H9 (cell line): Measurements from ENCODE around the gene LRFN2. TPM values are rescaled to one million over a fixed set of nuclear protein-coding genes. Genes with fewer than 3 reads are reported as not detected.

ENCODE experiments used
- DNase-seq: peaks from one replicate; pipeline ENCODE4 v3.0.0-alpha.2; 2017
- H2AFZ ChIP-seq: one replicate; pipeline ENCODE4 v1.6.1; 2013; ENCODE audit warnings: mild to moderate bottlenecking, low read length, control low read depth, moderate library complexity
- H2AK5ac ChIP-seq: 2 replicates; pipeline ENCODE4 v1.6.1; 2013; ENCODE audit warnings: low read length, control low read depth, mixed read lengths; ENCODE audit not compliant: insufficient read length
- H2BK120ac ChIP-seq: one replicate; pipeline ENCODE4 v1.6.1; 2013; ENCODE audit warnings: low read depth, mild to moderate bottlenecking, low read length, control low read depth, inconsistent platforms; ENCODE audit not compliant: poor library complexity, severe bottlenecking
- H2BK12ac ChIP-seq: 2 replicates; pipeline ENCODE4 v1.6.1; 2013; ENCODE audit warnings: low read length, control low read depth, mixed read lengths, low read depth; ENCODE audit not compliant: insufficient read length
- H2BK15ac ChIP-seq: 2 replicates; pipeline ENCODE4 v1.6.1; 2013; ENCODE audit warnings: low read depth, low read length, control low read depth
- H2BK20ac ChIP-seq: one replicate; pipeline ENCODE4 v1.6.1; 2013; ENCODE audit warnings: low read depth, mild to moderate bottlenecking, low read length, control low read depth, inconsistent platforms; ENCODE audit not compliant: poor library complexity, severe bottlenecking
- H2BK5ac ChIP-seq: 2 replicates; pipeline ENCODE4 v1.6.1; 2013; ENCODE audit warnings: low read length, control low read depth, mixed read lengths; ENCODE audit not compliant: insufficient read length
- H3K14ac ChIP-seq: 2 replicates; pipeline ENCODE4 v1.6.1; 2013; ENCODE audit warnings: low read length, control low read depth; ENCODE audit not compliant: insufficient read depth
- H3K18ac ChIP-seq: 2 replicates; pipeline ENCODE4 v1.6.1; 2013; ENCODE audit warnings: low read depth, mild to moderate bottlenecking, mixed read lengths, low read length, control low read depth; ENCODE audit not compliant: insufficient read length
- H3K23ac ChIP-seq: 2 replicates; pipeline ENCODE4 v1.6.1; 2013; ENCODE audit warnings: low read length, control low read depth, mixed read lengths, low read depth; ENCODE audit not compliant: insufficient read length
- H3K23me2 ChIP-seq: 2 replicates; pipeline ENCODE4 v1.6.1; 2013; ENCODE audit warnings: low read depth, mild to moderate bottlenecking, mixed read lengths, low read length, control low read depth; ENCODE audit not compliant: insufficient read length, poor library complexity, severe bottlenecking
- H3K27ac ChIP-seq: 2 replicates; pipeline ENCODE4 v1.5.1; 2013; ENCODE audit warnings: low read length, control low read depth, mixed read lengths, low read depth; ENCODE audit not compliant: insufficient read length
- H3K27me3 ChIP-seq: 2 replicates; pipeline ENCODE4 v1.6.1; 2013; ENCODE audit warnings: low read length, control low read depth, inconsistent platforms; ENCODE audit not compliant: insufficient read depth
- H3K4ac ChIP-seq: 2 replicates; pipeline ENCODE4 v1.6.1; 2013; ENCODE audit warnings: low read depth, mild to moderate bottlenecking, control low read depth, inconsistent platforms, low read length, moderate library complexity
- H3K4me1 ChIP-seq: 2 replicates; pipeline ENCODE4 v1.6.1; 2013; ENCODE audit warnings: low read length, control low read depth, inconsistent platforms; ENCODE audit not compliant: insufficient read depth
- H3K4me2 ChIP-seq: 2 replicates; pipeline ENCODE4 v1.6.1; 2013; ENCODE audit warnings: low read length, control low read depth, mixed read lengths; ENCODE audit not compliant: insufficient read length, insufficient read depth
- H3K56ac ChIP-seq: 2 replicates; pipeline ENCODE4 v1.6.1; 2013; ENCODE audit warnings: low read depth, mild to moderate bottlenecking, mixed read lengths, low read length, control low read depth; ENCODE audit not compliant: insufficient read length
- H3K79me1 ChIP-seq: 2 replicates; pipeline ENCODE4 v1.6.1; 2013; ENCODE audit warnings: low read depth, mild to moderate bottlenecking, moderate library complexity, low read length, control low read depth, inconsistent platforms; ENCODE audit not compliant: insufficient read depth, poor library complexity, severe bottlenecking
- H3K79me2 ChIP-seq: 2 replicates; pipeline ENCODE4 v1.6.1; 2013; ENCODE audit warnings: low read length, control low read depth, inconsistent platforms; ENCODE audit not compliant: insufficient read depth
- H3K9ac ChIP-seq: 2 replicates; pipeline ENCODE4 v1.6.1; 2013; ENCODE audit warnings: low read length, control low read depth, mixed read lengths; ENCODE audit not compliant: insufficient read length; ENCODE audit errors: extremely low read depth
- H3K9me3 ChIP-seq: one replicate; pipeline ENCODE4 v1.6.1; 2013; ENCODE audit warnings: low read depth, low read length, inconsistent platforms; ENCODE audit not compliant: control insufficient read depth
- H3T11ph ChIP-seq: one replicate; pipeline ENCODE4 v1.6.1; 2013; ENCODE audit warnings: mild to moderate bottlenecking, low read length, control low read depth, inconsistent platforms
- H4K20me1 ChIP-seq: one replicate; pipeline ENCODE4 v1.6.1; 2013; ENCODE audit not compliant: control insufficient read depth, insufficient read length, insufficient read depth
- H4K5ac ChIP-seq: 2 replicates; pipeline ENCODE4 v1.6.1; 2013; ENCODE audit warnings: low read depth, mild to moderate bottlenecking, mixed read lengths, low read length, control low read depth; ENCODE audit not compliant: insufficient read length
- H4K8ac ChIP-seq: replicated peaks from 2 replicates; pipeline ENCODE4 v1.6.1; 2013; ENCODE audit warnings: low read length, control low read depth, mixed read lengths, low read depth; ENCODE audit not compliant: insufficient read length
- H4K91ac ChIP-seq: 2 replicates; pipeline ENCODE4 v1.6.1; 2013; ENCODE audit warnings: low read depth, mild to moderate bottlenecking, moderate library complexity, mixed read lengths, low read length, control low read depth; ENCODE audit not compliant: insufficient read length
- H3K27ac Mint-ChIP-seq, 3 experiments: 2 replicates in 2 of 3; 3 replicates in 1 of 3; pipeline ENCODE4 v1.8.0; 2020 to 2021; ENCODE audit warnings: mixed read lengths in 3 of 3, mild to moderate bottlenecking in 1 of 3, moderate library complexity in 1 of 3
- H3K27me3 Mint-ChIP-seq: 2 replicates; pipeline ENCODE4 v1.8.0; 2021; ENCODE audit warnings: low read depth, mild to moderate bottlenecking, moderate library complexity, mixed read lengths
- H3K36me3 Mint-ChIP-seq, 3 experiments: 2 replicates in 2 of 3; 3 replicates in 1 of 3; pipeline ENCODE4 v1.8.0; 2020 to 2021; ENCODE audit warnings: low read depth in 3 of 3, mixed read lengths in 3 of 3; ENCODE audit not compliant: insufficient read depth in 1 of 3
- H3K4me1 Mint-ChIP-seq, 2 experiments: 2 replicates each; pipeline ENCODE4 v1.8.0; 2020; ENCODE audit warnings: mixed read lengths in 2 of 2
- H3K4me3 Mint-ChIP-seq, 2 experiments: 2 replicates in 1 of 2; 3 replicates in 1 of 2; pipeline ENCODE4 v1.8.0; 2020 to 2021; ENCODE audit warnings: mild to moderate bottlenecking in 2 of 2, mixed read lengths in 2 of 2, moderate library complexity in 1 of 2
- H3K9me3 Mint-ChIP-seq, 2 experiments: 2 replicates in 1 of 2; 3 replicates in 1 of 2; pipeline ENCODE4 v1.8.0; 2020; ENCODE audit warnings: mild to moderate bottlenecking in 2 of 2, mixed read lengths in 2 of 2, moderate library complexity in 1 of 2
- CTCF ChIP-seq: fragments of 200-600 bp; sonication (generic); conservative IDR thresholded peaks from 3 replicates; pipeline ENCODE4 v1.8.0; 2021; ENCODE audit warnings: antibody characterized with exemption, mild to moderate bottlenecking
- WGBS: extraction: QIAGEN DNeasy Blood & Tissue Kit; methylation state at CpG from one replicate; pipeline ENCODE4 v1.1.7; 2013; ENCODE audit warnings: missing lambda C conversion rate, low lambda C conversion rate, mixed read lengths; ENCODE audit not compliant: insufficient read length; ENCODE audit errors: extremely low coverage; 5-methylcytosine and 5-hydroxymethylcytosine counted together
- total RNA-seq: library from RNA; stranded (reverse); gene quantifications from 2 replicates; pipeline ENCODE4 v1.2.1, GENCODE V29; 2021

Gene LRFN2
- total RNA-seq, 1 experiment from 2014 or later = 0.11 TPM

- H3K4me3 Mint-ChIP-seq = no peak overlapping the region
- H3K79me1 ChIP-seq = no peaks in the 10 kb centered on the region
- H3K9ac ChIP-seq = no peak overlapping the region
- H3K9me3 ChIP-seq = no peaks in the 10 kb centered on the region
- no peak for DNase-seq
- no peak overlapping the region for H2BK15ac ChIP-seq
- no peak overlapping the region for H2BK120ac ChIP-seq
- no peaks in the 10 kb centered on the region for H3K79me2 ChIP-seq
- no peak overlapping the region for H2BK12ac ChIP-seq
- H3K27ac ChIP-seq = no peak overlapping the region
- no peak overlapping the region for H3K4me2 ChIP-seq
- H3K4me1 ChIP-seq = peaks cover 2% of the 10 kb centered on the region; the same call in 1 of the 2 replicates
- H2BK5ac ChIP-seq = no peak overlapping the region
- no peak overlapping the region for H3K23ac ChIP-seq
- no peak overlapping the region for H3K27ac Mint-ChIP-seq
- no peak overlapping the region for H4K5ac ChIP-seq
- no peak overlapping the region for H4K91ac ChIP-seq
- WGBS = no CpG with 5 or more reads among the region's 5 CpGs
- no peaks in the 10 kb centered on the region for H3K9me3 Mint-ChIP-seq
- peaks cover 3% of the 10 kb centered on the region; the same call in 1 of the 2 replicates for H3K27me3 Mint-ChIP-seq
- H4K8ac ChIP-seq = no peak overlapping the region
- no peak overlapping the region for H2AK5ac ChIP-seq
- H3K18ac ChIP-seq = no peak overlapping the region
- H2AFZ ChIP-seq = no peak overlapping the region
- H3T11ph ChIP-seq = no peak overlapping the region
- H3K27me3 ChIP-seq = no peaks in the 10 kb centered on the region
- TF ChIP-seq CTCF = no peak
- H3K56ac ChIP-seq = no peak overlapping the region
- peaks cover 23 to 26% of the 10 kb centered on the region in 2 experiments for H3K4me1 Mint-ChIP-seq
- H3K36me3 Mint-ChIP-seq = no peaks in the 10 kb centered on the region; a peak in 1 of 7 replicates
- no peak overlapping the region for H3K14ac ChIP-seq
- no peak overlapping the region for H2BK20ac ChIP-seq
- no peak overlapping the region for H3K4ac ChIP-seq
- no peaks in the 10 kb centered on the region for H4K20me1 ChIP-seq
- H3K23me2 ChIP-seq = no peaks in the 10 kb centered on the region
These were observed 57.2 kb downstream of the LRFN2 start for GRCh38 chr6:40529919-40530318.
